GM12865 (cell line): ENCODE data around the gene TMED1.

Source experiments
- DNase-seq: peaks from one replicate; pipeline ENCODE4 v3.0.0; 2010; ENCODE audit warnings: low read depth
- H3K4me3 ChIP-seq: 2 replicates; pipeline ENCODE4 v1.5.1; 2011; ENCODE audit warnings: mild to moderate bottlenecking, low read depth, low read length, control low read depth
- CTCF ChIP-seq: IDR thresholded peaks from 2 replicates; pipeline ENCODE4 v1.5.1; 2011; ENCODE audit warnings: low read length, control low read depth, low read depth, inconsistent platforms; ENCODE audit not compliant: insufficient read depth; ENCODE audit errors: missing control alignments

TMED1 gene

DNA sequence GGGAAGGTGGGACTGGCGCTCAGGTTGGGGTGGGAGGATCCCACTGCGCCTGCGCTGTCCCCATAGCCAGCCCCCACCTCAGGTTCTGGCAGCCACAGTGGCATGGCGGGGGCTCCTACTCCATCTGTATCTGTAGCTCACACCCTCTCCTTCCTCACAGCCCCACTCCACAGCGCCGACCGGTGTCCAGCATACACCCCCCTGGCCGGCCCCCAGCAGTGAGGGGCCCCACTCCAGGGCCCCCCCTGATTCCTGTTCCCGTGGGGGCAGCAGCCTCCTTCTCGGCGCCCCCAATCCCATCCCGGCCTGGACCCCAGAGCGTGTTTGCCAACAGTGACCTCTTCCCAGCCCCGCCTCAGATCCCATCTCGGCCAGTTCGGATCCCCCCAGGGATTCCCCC, 6.0 kb downstream of the TMED1 start:
- no peak for DNase-seq
- TF ChIP-seq CTCF = no peak
- no peak overlapping the region for H3K4me3 ChIP-seq

- no peak overlapping the region for H3K4me3 ChIP-seq
- no peak for DNase-seq
These were observed 6.8 kb downstream of the TMED1 start for GRCh38 chr19:10828981-10829821.

GRCh38 chr19:10826846-10827245, 9.2 kb downstream of the TMED1 start:
- no peak for DNase-seq
- no peak for TF ChIP-seq CTCF
- H3K4me3 ChIP-seq = no peak overlapping the region

More at GRCh38 chr19:10828981-10829821, 6.8 kb downstream of the TMED1 start:
- no peak for TF ChIP-seq CTCF

- DNase-seq = no peak
- no peak overlapping the region for H3K4me3 ChIP-seq
- TF ChIP-seq CTCF = no peak
These were observed 9.8 kb downstream of the TMED1 start for GRCh38 chr19:10826231-10826630.

GRCh38 chr19:10823690-10824089, 12.3 kb downstream of the TMED1 start:
- no peak for TF ChIP-seq CTCF
- H3K4me3 ChIP-seq = no peak overlapping the region
- DNase-seq = no peak

DNA sequence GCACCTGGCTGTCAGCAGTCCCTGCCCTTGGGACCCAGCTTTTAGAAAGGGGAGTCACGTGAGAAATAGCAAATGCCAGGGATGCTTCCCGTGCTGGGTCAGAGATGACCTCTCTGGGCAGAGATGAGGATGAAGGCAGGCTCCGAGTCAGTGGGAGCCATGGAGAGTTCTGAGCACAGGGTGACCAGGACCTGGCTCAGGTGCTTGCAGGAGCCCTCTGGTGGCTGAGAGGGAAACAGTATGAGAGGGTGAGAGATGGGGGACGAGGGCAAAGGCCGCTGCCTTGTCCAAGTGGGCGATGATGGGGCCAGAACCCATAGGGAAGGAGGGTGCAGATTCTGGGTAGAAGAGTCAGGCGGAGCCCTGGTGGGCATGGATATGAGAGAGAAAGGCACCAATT, 15.8 kb downstream of the TMED1 start:
- TF ChIP-seq CTCF = no peak
- DNase-seq = no peak
- H3K4me3 ChIP-seq = no peak overlapping the region
